Keratinocyte (primary cell): ENCODE data around the gene BASP1.

Source experiments
- EZH2 ChIP-seq: IDR thresholded peaks from one replicate; pipeline ENCODE4 v1.6.1; 2012; ENCODE audit warnings: inconsistent platforms, mild to moderate bottlenecking, low read length, moderate library complexity
- TF ChIP-seq, protein P1 (sequence below), 3 experiments: IDR thresholded peaks in 1 of 3; conservative IDR thresholded peaks in 1 of 3; optimal IDR thresholded peaks in 1 of 3; 2 replicates in 2 of 3; 3 replicates in 1 of 3; pipeline versions ENCODE3 to v1.5.1; 2011; ENCODE audit warnings: low read length in 3 of 3, mild to moderate bottlenecking in 3 of 3, moderate library complexity in 2 of 3, control low read depth in 1 of 3, inconsistent platforms in 1 of 3; ENCODE audit not compliant: insufficient read depth in 2 of 3; ENCODE audit errors: extremely low read depth in 1 of 3

GRCh38 chr5:17214893-17215292 lies 2.5 kb upstream of the BASP1 start:
- TF ChIP-seq, protein P1, sequence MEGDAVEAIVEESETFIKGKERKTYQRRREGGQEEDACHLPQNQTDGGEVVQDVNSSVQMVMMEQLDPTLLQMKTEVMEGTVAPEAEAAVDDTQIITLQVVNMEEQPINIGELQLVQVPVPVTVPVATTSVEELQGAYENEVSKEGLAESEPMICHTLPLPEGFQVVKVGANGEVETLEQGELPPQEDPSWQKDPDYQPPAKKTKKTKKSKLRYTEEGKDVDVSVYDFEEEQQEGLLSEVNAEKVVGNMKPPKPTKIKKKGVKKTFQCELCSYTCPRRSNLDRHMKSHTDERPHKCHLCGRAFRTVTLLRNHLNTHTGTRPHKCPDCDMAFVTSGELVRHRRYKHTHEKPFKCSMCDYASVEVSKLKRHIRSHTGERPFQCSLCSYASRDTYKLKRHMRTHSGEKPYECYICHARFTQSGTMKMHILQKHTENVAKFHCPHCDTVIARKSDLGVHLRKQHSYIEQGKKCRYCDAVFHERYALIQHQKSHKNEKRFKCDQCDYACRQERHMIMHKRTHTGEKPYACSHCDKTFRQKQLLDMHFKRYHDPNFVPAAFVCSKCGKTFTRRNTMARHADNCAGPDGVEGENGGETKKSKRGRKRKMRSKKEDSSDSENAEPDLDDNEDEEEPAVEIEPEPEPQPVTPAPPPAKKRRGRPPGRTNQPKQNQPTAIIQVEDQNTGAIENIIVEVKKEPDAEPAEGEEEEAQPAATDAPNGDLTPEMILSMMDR (optimal IDR thresholded peaks at IDR 0.05 in 1 of 3, IDR thresholded peaks at IDR 0.05 in 1 of 3, conservative IDR thresholded peaks at IDR 0.05 in 1 of 3; ENCODE audit: extremely low read depth in 1 of 3, insufficient read depth in 2 of 3, low read length in 3 of 3): no peak
- no peak for TF ChIP-seq EZH2
